Stimulated activated CD4-positive, alpha-beta T cell treated with anti-CD3 and anti-CD28 coated beads, Interleukin-1b, Interleukin-23, amount 100 ng/mL, for 48 hours (primary cell): ENCODE data around the gene IL2RG.
A peak's percentile ranks its signal among the peaks of the same experiment; 100 is the strongest.

Experiments used
- DNase-seq: peaks from one replicate; pipeline ENCODE4 v3.0.0-alpha.2; 2020

The IL2RG gene

GRCh38 chrX:71107245-71107644, 4.1 kb downstream of the IL2RG start:
- no peak for DNase-seq

GRCh38 chrX:71106427-71106826, 5.0 kb downstream of the IL2RG start, which contains the start of gene CXorf65:
CXorf65 (minus strand) TSS chrX:71106740; CDS start chrX:71106556, 184 bp downstream.
- DNase-seq = peak; percentile 27

GRCh38 chrX:71105628-71106027, 5.7 kb downstream of the IL2RG start:
- DNase-seq = no peak

GRCh38 chrX:71103110-71103983, 8.0 kb downstream of the IL2RG start:
- peak; percentile 45 for DNase-seq

- DNase-seq = no peak
These were observed 9.1 kb downstream of the IL2RG start for GRCh38 chrX:71102292-71102691.

- no peak for DNase-seq
These were observed 10.5 kb downstream of the IL2RG start for GRCh38 chrX:71100581-71101505.

- no peak for DNase-seq
These were observed 11.6 kb downstream of the IL2RG start for GRCh38 chrX:71099736-71100135.

GRCh38 chrX:71098951-71099506, 12.3 kb downstream of the IL2RG start:
- no peak for DNase-seq

GRCh38 chrX:71098302-71098701, 13.1 kb downstream of the IL2RG start:
- DNase-seq = peak; percentile 67

GRCh38 chrX:71096760-71097032, 14.7 kb downstream of the IL2RG start:
- no peak for DNase-seq

GRCh38 chrX:71095981-71096759, 15.2 kb downstream of the IL2RG start:
- no peak for DNase-seq

GRCh38 chrX:71095555-71095980, 15.8 kb downstream of the IL2RG start, which contains the start of gene FOXO4:
FOXO4 (plus strand) TSS chrX:71095851; CDS start chrX:71096529, 678 bp downstream.
- DNase-seq = peak; percentile 86

- DNase-seq = no peak
These were observed 16.3 kb downstream of the IL2RG start for GRCh38 chrX:71095033-71095432.

- no peak for DNase-seq
These were observed 20.1 kb downstream of the IL2RG start for GRCh38 chrX:71091263-71091662.

GRCh38 chrX:71085900-71086299, 25.5 kb downstream of the IL2RG start:
- no peak for DNase-seq

GRCh38 chrX:71082822-71083221, 28.6 kb downstream of the IL2RG start:
- no peak for DNase-seq

- no peak for DNase-seq
These were observed 29.2 kb downstream of the IL2RG start for GRCh38 chrX:71082124-71082647.

- no peak for DNase-seq
These were observed 29.9 kb downstream of the IL2RG start for GRCh38 chrX:71081330-71082123.

GRCh38 chrX:71070531-71070930, 40.8 kb downstream of the IL2RG start:
- no peak for DNase-seq

- DNase-seq = peak; percentile 91
These were observed 43.1 kb downstream of the IL2RG start, which contains the start of gene SNX12 for GRCh38 chrX:71068044-71068918. SNX12 (minus strand) TSS chrX:71068334; CDS start chrX:71068306, 28 bp downstream.
